ENCODE measurements around the gene VANGL1. TPM values are rescaled to one million over a fixed set of nuclear protein-coding genes. Genes with fewer than 3 reads are reported as not detected.

Gene VANGL1
- 15.5 to 21.1 TPM (median 19.7 TPM) in 5 replicates for total RNA-seq (2022; extraction: Qiagen RNA extraction; ENCODE audit: low read depth)

DNA sequence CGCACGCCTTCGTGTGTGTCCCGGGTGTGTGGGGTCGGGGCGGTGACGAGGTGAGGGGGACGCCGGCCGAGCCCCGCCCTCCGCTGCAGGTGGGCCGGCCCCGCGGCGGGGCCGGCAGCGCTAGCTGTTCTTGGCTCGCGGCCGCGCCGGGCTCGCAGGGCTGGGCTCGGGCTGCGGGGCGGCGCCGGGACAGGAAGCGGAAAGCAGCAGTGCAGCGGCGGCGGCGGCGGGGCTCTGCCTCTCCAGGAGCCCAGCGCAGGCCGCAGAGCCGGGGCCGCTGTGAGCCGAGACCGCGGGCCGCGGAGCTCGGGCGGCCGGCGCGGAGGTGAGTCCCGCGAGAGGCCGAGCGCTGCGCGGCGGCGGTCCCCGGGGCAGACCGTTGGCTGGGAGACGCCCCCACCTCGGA is at the start of gene VANGL1:
Gene VANGL1, plus strand, starts transcription at position 209 of the 406 bp plus-strand sequence. CDS start 9,444 bp downstream, outside the sequence.

Other genes with a start within 250 kb of the VANGL1 start
- not detected in 5 replicates for gene CASQ2, start 126.7 kb downstream of the VANGL1 start, total RNA-seq (2022; extraction: Qiagen RNA extraction; ENCODE audit: low read depth)
- not detected in 5 replicates for gene NHLH2, start 199.2 kb downstream of the VANGL1 start, total RNA-seq (2022; extraction: Qiagen RNA extraction; ENCODE audit: low read depth)